OCI-M2 (cell line): ENCODE results near the gene BIRC5.
A peak's percentile ranks its signal among the peaks of the same experiment; 100 is the strongest.

Source experiments
- DNase-seq: peaks from one replicate; lab custom pipeline; 2025; ENCODE audit not compliant: unreplicated experiment; lab: John Stamatoyannopoulos, UW

BIRC5 gene

GRCh38 chr17:78183916-78184315 lies 30.1 kb upstream of the BIRC5 start:
- no peak for DNase-seq

GRCh38 chr17:78184351-78184750 lies 29.7 kb upstream of the BIRC5 start:
- DNase-seq: no peak

- no peak for DNase-seq
Measured at GRCh38 chr17:78184868-78185267, 29.2 kb upstream of the BIRC5 start.

- no peak for DNase-seq
Measured at GRCh38 chr17:78185981-78186691, 27.9 kb upstream of the BIRC5 start.

- peak; percentile 61 for DNase-seq
Measured at GRCh38 chr17:78186692-78187595, 27.1 kb upstream of the BIRC5 start, which contains the start of the genes AFMID and TK1. Gene AFMID, plus strand, starts transcription at chr17:78187362. Its CDS starts 9 bp downstream, at chr17:78187371. Gene TK1, minus strand, starts transcription at chr17:78187052. Its CDS starts 58 bp downstream, at chr17:78186994.

GRCh38 chr17:78196716-78197115 lies 17.3 kb upstream of the BIRC5 start:
- DNase-seq: no peak

GRCh38 chr17:78197147-78197832 lies 16.8 kb upstream of the BIRC5 start:
- no peak for DNase-seq

- no peak for DNase-seq
Measured at GRCh38 chr17:78200451-78200850, 13.6 kb upstream of the BIRC5 start.

GRCh38 chr17:78202666-78203065 lies 11.4 kb upstream of the BIRC5 start:
- DNase-seq: no peak

- DNase-seq: no peak
Measured at GRCh38 chr17:78204387-78205123, 9.5 kb upstream of the BIRC5 start.

- no peak for DNase-seq
Measured at GRCh38 chr17:78205124-78205775, 8.8 kb upstream of the BIRC5 start.

GRCh38 chr17:78206298-78206697 lies 7.8 kb upstream of the BIRC5 start:
- no peak for DNase-seq

GRCh38 chr17:78208486-78208885 lies 5.6 kb upstream of the BIRC5 start:
- DNase-seq: no peak

- no peak for DNase-seq
Measured at GRCh38 chr17:78210111-78210510, 3.9 kb upstream of the BIRC5 start.

- no peak for DNase-seq
Measured at GRCh38 chr17:78211032-78211431, 3.0 kb upstream of the BIRC5 start.

GRCh38 chr17:78214706-78215061 lies 631 bp downstream of the BIRC5 start:
- no peak for DNase-seq

GRCh38 chr17:78219396-78220150 lies 5.5 kb downstream of the BIRC5 start:
- no peak for DNase-seq

GRCh38 chr17:78223061-78223460 lies 9.0 kb downstream of the BIRC5 start:
- DNase-seq: no peak

GRCh38 chr17:78223765-78224164 lies 9.7 kb downstream of the BIRC5 start:
- no peak for DNase-seq
